Naive B cell (primary cell): Measurements from ENCODE around the gene PITX3. TPM values are rescaled to one million over a fixed set of nuclear protein-coding genes. Genes with fewer than 3 reads are reported as not detected.

Experiments used
- ATAC-seq, 2 donors: fragments of 150-1000 bp; cut with Tn5 transposase; 2 replicates each; pipeline ENCODE4 v1.10.0; 2021; ENCODE audit warnings: low read depth in 2 of 2, mild to moderate bottlenecking in 2 of 2, moderate library complexity in 2 of 2
- DNase-seq: peaks from one replicate; pipeline ENCODE4 v3.0.0; 2022
- H3K27ac Mint-ChIP-seq, 6 donors: one replicate each; pipeline ENCODE4 v1.8.0; 2020 to 2022; ENCODE audit warnings: mild to moderate bottlenecking in 6 of 6, mixed read lengths in 6 of 6, moderate library complexity in 5 of 6, inconsistent platforms in 2 of 6
- H3K27me3 Mint-ChIP-seq, 3 donors: one replicate each; pipeline ENCODE4 v1.8.0; 2021 to 2022; ENCODE audit warnings: mixed read lengths in 3 of 3, mild to moderate bottlenecking in 1 of 3
- H3K36me3 Mint-ChIP-seq, 2 donors: one replicate each; pipeline ENCODE4 v1.8.0; 2020 to 2022; ENCODE audit warnings: mixed read lengths in 2 of 2, inconsistent platforms in 1 of 2, mild to moderate bottlenecking in 1 of 2
- H3K4me1 Mint-ChIP-seq, 3 donors: one replicate each; pipeline ENCODE4 v1.8.0; 2020 to 2022; ENCODE audit warnings: mixed read lengths in 3 of 3, inconsistent platforms in 1 of 3, mild to moderate bottlenecking in 1 of 3, moderate library complexity in 1 of 3
- H3K4me3 Mint-ChIP-seq, 8 donors: one replicate each; pipeline ENCODE4 v1.8.0; 2020 to 2022; ENCODE audit warnings: mild to moderate bottlenecking in 8 of 8, mixed read lengths in 8 of 8, moderate library complexity in 8 of 8, inconsistent platforms in 2 of 8
- H3K9me3 Mint-ChIP-seq, 7 donors: one replicate each; pipeline ENCODE4 v1.8.0; 2020 to 2022; ENCODE audit warnings: mixed read lengths in 7 of 7, mild to moderate bottlenecking in 5 of 7, inconsistent platforms in 2 of 7, moderate library complexity in 1 of 7
- polyA plus RNA-seq, 6 donors: library from polyadenylated mRNA; unstranded; fragments of 300-500 nt; fragmentation: Illumina TruSeq; gene quantifications; one replicate each; pipeline ENCODE4 v1.2.3, GENCODE V29; 2021; ENCODE audit warnings: low read depth in 6 of 6

PITX3 gene
- polyA plus RNA-seq, 6 donors from 2014 or later, result not detected

DNA sequence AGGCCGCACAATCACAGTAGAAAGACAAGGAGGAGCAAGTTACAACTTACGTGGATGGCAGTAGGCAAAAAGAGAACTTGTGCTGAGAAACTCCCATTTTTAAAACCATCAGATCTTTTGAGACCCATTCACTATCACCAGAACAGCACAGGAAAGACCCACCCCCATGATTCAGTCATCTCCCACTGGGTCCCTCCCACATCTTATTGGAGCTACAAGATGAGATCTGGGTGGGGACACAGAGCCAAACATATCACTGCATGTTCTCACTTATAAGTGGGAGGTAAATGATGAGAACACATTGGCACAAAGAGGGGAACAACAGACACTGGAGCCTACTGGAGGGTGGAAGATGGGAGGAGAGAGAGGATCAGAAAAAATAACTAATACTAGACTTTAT lies 56.7 kb downstream of the PITX3 start:
- no peak overlapping the region for H3K27ac Mint-ChIP-seq

More for the DNA sequence above, 56.7 kb downstream of the PITX3 start:
- ATAC-seq (no peak), DNase-seq (no peak)
- Mint-ChIP-seq H3K9me3 (peaks cover 0 to 5% (median 2%) of the 10 kb centered on the region in 7 donors), H3K4me1 (peaks cover 0 to 8% (median 4%) of the 10 kb centered on the region in 3 donors), H3K27me3 (peaks cover 5 to 15% (median 7%) of the 10 kb centered on the region in 3 donors), H3K36me3 (peaks cover 0 to 6% of the 10 kb centered on the region in 2 donors), H3K4me3 (no peak overlapping the region)

Other genes with a start within 250 kb of the PITX3 start
- gene ARMH3, start 185.3 kb downstream of the PITX3 start, polyA plus RNA-seq, result 10 to 100 TPM; 29.9 to 56.9 (median 46.8) TPM
- 10 to 100 TPM; 16.3 to 31.9 (median 21.2) TPM for gene HPS6, start 176.2 kb downstream of the PITX3 start, polyA plus RNA-seq
- 10 to 100 TPM in 5 of 6 donors, 1 to 10 TPM in 1; 7.1 to 37.9 (median 30.5) TPM for gene LDB1, start 121.1 kb downstream of the PITX3 start, polyA plus RNA-seq
- gene PPRC1, start 108.5 kb downstream of the PITX3 start, polyA plus RNA-seq, result 10 to 100 TPM in 3 of 6 donors, 1 to 10 TPM in 3; 6.4 to 24.1 (median 9.7) TPM
- 10 to 100 TPM in 5 of 6 donors, 1 to 10 TPM in 1; 8.6 to 59.3 (median 47.1) TPM for gene NOLC1, start 89.1 kb downstream of the PITX3 start, polyA plus RNA-seq
- not detected for gene ELOVL3, start 15.2 kb downstream of the PITX3 start, polyA plus RNA-seq
- gene GBF1, start 4.0 kb upstream of the PITX3 start, polyA plus RNA-seq, result 10 to 100 TPM in 1 of 6 donors, 1 to 10 TPM in 5; 3.9 to 14.8 (median 6.2) TPM
- gene NFKB2, start 154.2 kb upstream of the PITX3 start, polyA plus RNA-seq, result 10 to 100 TPM; 24.2 to 49.4 (median 34.7) TPM
- 1 to 10 TPM in 4 of 6 donors, under 1 TPM in 2; 0.66 to 2.3 (median 1.5) TPM for gene PSD, start 177.3 kb upstream of the PITX3 start, polyA plus RNA-seq
- 10 to 100 TPM; 15.9 to 24.9 (median 20.9) TPM for gene FBXL15, start 179.3 kb upstream of the PITX3 start, polyA plus RNA-seq
- 10 to 100 TPM; 50.3 to 82.3 (median 59.4) TPM for gene CUEDC2, start 191.1 kb upstream of the PITX3 start, polyA plus RNA-seq
- 1 to 10 TPM in 3 of 6 donors, under 1 TPM in 3; 0.29 to 1.9 (median 0.99) TPM for gene C10orf95, start 210.0 kb upstream of the PITX3 start, polyA plus RNA-seq